Suprapubic skin (tissue), 4 donors: Measurements from ENCODE around the gene SAMHD1. TPM values are rescaled to one million over a fixed set of nuclear protein-coding genes. Genes with fewer than 3 reads are reported as not detected.
A peak's percentile ranks its signal among the peaks of the same experiment; 100 is the strongest.

ENCODE experiments used
- DNase-seq, 2 donors: peaks; one replicate each; pipeline ENCODE4 v3.0.0-alpha.2; 2019; ENCODE audit warnings: low spot score in 2 of 2
- H3K27ac ChIP-seq: fragments of 200-600 bp; sonication (generic); one replicate; pipeline ENCODE4 v1.5.1; 2019
- H3K27me3 ChIP-seq: fragments of 200-600 bp; sonication (generic); one replicate; pipeline ENCODE4 v1.5.1; 2019
- H3K36me3 ChIP-seq: fragments of 200-600 bp; sonication (generic); one replicate; pipeline ENCODE4 v1.5.1; 2019
- H3K4me1 ChIP-seq: fragments of 200-600 bp; sonication (generic); one replicate; pipeline ENCODE4 v1.5.1; 2019
- H3K4me3 ChIP-seq: fragments of 200-600 bp; sonication (generic); one replicate; pipeline ENCODE4 v1.5.1; 2019; ENCODE audit warnings: mild to moderate bottlenecking
- H3K9me3 ChIP-seq: fragments of 200-600 bp; sonication (generic); one replicate; pipeline ENCODE4 v1.5.1; 2019
- CTCF ChIP-seq, 2 donors: fragments of 200-600 bp in 1 of 2; fragments of 450-650 bp in 1 of 2; sonication (generic) in 1 of 2; IDR thresholded peaks; one replicate each; pipeline ENCODE4 v1.5.1; 2016 to 2019; ENCODE audit warnings: antibody characterized with exemption in 2 of 2, mild to moderate bottlenecking in 1 of 2, moderate library complexity in 1 of 2
- EP300 ChIP-seq: sonication (generic); formaldehyde crosslinking; IDR thresholded peaks from one replicate; pipeline ENCODE4 v1.6.1; 2017; ENCODE audit warnings: antibody characterized with exemption
- POLR2A ChIP-seq, 2 donors: fragments of 450-650 bp; IDR thresholded peaks; one replicate each; pipeline ENCODE4 v1.6.1; 2017; ENCODE audit warnings: antibody characterized with exemption in 2 of 2, mild to moderate bottlenecking in 2 of 2, moderate library complexity in 2 of 2
- POLR2AphosphoS5 ChIP-seq, 3 donors: sonication (generic); formaldehyde crosslinking; IDR thresholded peaks; one replicate each; pipeline ENCODE4 v1.6.1; 2017; ENCODE audit warnings: antibody characterized with exemption in 3 of 3
- WGBS: methylation state at CpG from one replicate; pipeline ENCODE4 v1.1.5; 2018; 5-methylcytosine and 5-hydroxymethylcytosine counted together
- total RNA-seq, 4 donors: library from RNA; depleted of rRNA; stranded (reverse); fragments of >200 nt; gene quantifications; one replicate each; pipeline ENCODE4 v1.1.0, GENCODE V29; 2016

SAMHD1 gene
- total RNA-seq, 4 donors from 2014 or later: 32.9 to 77.4 (median 44.2) TPM

- Histone ChIP-seq H3K4me3 (no peak overlapping the region), H3K27me3 (no peaks in the 10 kb centered on the region), H3K9me3 (no peaks in the 10 kb centered on the region), H3K4me1 (peaks cover 16% of the 10 kb centered on the region), H3K27ac (no peak overlapping the region), H3K36me3 (peaks cover 74% of the 10 kb centered on the region)
- WGBS: 83% methylated on average over 6 of the region's 6 CpGs
- DNase-seq: no peak
- TF ChIP-seq CTCF (IDR thresholded peaks at IDR 0.05) (no peak), POLR2AphosphoS5 (IDR thresholded peaks at IDR 0.05) (no peak), EP300 (no peak), POLR2A (IDR thresholded peaks at IDR 0.05) (no peak)
These were observed 24.8 kb downstream of the SAMHD1 start for GRCh38 chr20:36926653-36927200.

- 45% methylated on average over 2 of the region's 2 CpGs for WGBS
- DNase-seq: no peak
- Histone ChIP-seq H3K4me3 (no peak overlapping the region), H3K4me1 (peaks cover 5% of the 10 kb centered on the region), H3K9me3 (no peaks in the 10 kb centered on the region), H3K27ac (no peak overlapping the region), H3K36me3 (peaks cover 77% of the 10 kb centered on the region), H3K27me3 (no peaks in the 10 kb centered on the region)
- no peak for TF ChIP-seq EP300
- TF ChIP-seq POLR2A (IDR thresholded peaks at IDR 0.05): no peak
- no peak for TF ChIP-seq POLR2AphosphoS5 (IDR thresholded peaks at IDR 0.05)
- TF ChIP-seq CTCF (IDR thresholded peaks at IDR 0.05): no peak
These were observed 26.3 kb downstream of the SAMHD1 start for GRCh38 chr20:36925234-36925633.

GRCh38 chr20:36924167-36925045 is 27.1 kb downstream of the SAMHD1 start:
- TF ChIP-seq CTCF (IDR thresholded peaks at IDR 0.05): no peak
- no peak for TF ChIP-seq EP300
- TF ChIP-seq POLR2AphosphoS5 (IDR thresholded peaks at IDR 0.05): no peak
- no peak for TF ChIP-seq POLR2A (IDR thresholded peaks at IDR 0.05)
- Histone ChIP-seq H3K4me1 (peaks cover 5% of the 10 kb centered on the region), H3K4me3 (no peak overlapping the region), H3K9me3 (no peaks in the 10 kb centered on the region), H3K36me3 (peaks cover 73% of the 10 kb centered on the region), H3K27ac (no peak overlapping the region), H3K27me3 (no peaks in the 10 kb centered on the region)
- DNase-seq: no peak
- WGBS: 81% methylated on average over 9 of the region's 9 CpGs

GRCh38 chr20:36920334-36920730 is 31.2 kb downstream of the SAMHD1 start:
- peaks cover 62% of the 10 kb centered on the region for H3K36me3 ChIP-seq
- 83% methylated on average over 8 of the region's 8 CpGs for WGBS

More at GRCh38 chr20:36920334-36920730, 31.2 kb downstream of the SAMHD1 start:
- Histone ChIP-seq H3K4me1 (peaks cover 5% of the 10 kb centered on the region), H3K27ac (no peak overlapping the region), H3K4me3 (no peak overlapping the region), H3K9me3 (no peaks in the 10 kb centered on the region), H3K27me3 (no peaks in the 10 kb centered on the region)
- no peak for TF ChIP-seq EP300
- TF ChIP-seq POLR2A (IDR thresholded peaks at IDR 0.05): no peak
- TF ChIP-seq CTCF (IDR thresholded peaks at IDR 0.05): no peak
- TF ChIP-seq POLR2AphosphoS5 (IDR thresholded peaks at IDR 0.05): no peak
- DNase-seq: peak in 1 of 2 donors; percentile 21
